Measurements from ENCODE around the gene TPRG1.

The TPRG1 gene

GRCh38 chr3:189305412-189305811, 133.6 kb downstream of the TPRG1 start:
- no peak overlapping the region for H3K4me2 ChIP-seq (ENCODE audit: low read depth, low read length, poor library complexity, severe bottlenecking)
- no peak for TF ChIP-seq EZH2phosphoT487 (conservative IDR thresholded peaks at IDR 0.05; ENCODE audit: low read length)
- no peak for TF ChIP-seq CTCF (IDR thresholded peaks at IDR 0.05; ENCODE audit: insufficient read depth, low read length, poor library complexity, severe bottlenecking)
- no peak overlapping the region for H3K27ac ChIP-seq (ENCODE audit: low read depth, low read length)
- H3K9me3 ChIP-seq (ENCODE audit: insufficient read depth, low read length), result no peaks in the 10 kb centered on the region
- H3K27me3 ChIP-seq (ENCODE audit: low read length), result no peaks in the 10 kb centered on the region
- H2AFZ ChIP-seq (ENCODE audit: low read depth, low read length, severe bottlenecking), result no peak overlapping the region
- no peaks in the 10 kb centered on the region for H3K9me2 ChIP-seq (replicated peaks; ENCODE audit: insufficient read depth, low read length)
- H3K36me3 ChIP-seq (ENCODE audit: low read length), result no peaks in the 10 kb centered on the region
- no peaks in the 10 kb centered on the region for H4K20me1 ChIP-seq (ENCODE audit: low read depth, low read length)
- H3F3A ChIP-seq (ENCODE audit: insufficient read depth), result no peaks in the 10 kb centered on the region
- H3K79me2 ChIP-seq (ENCODE audit: insufficient read depth, low read length), result no peaks in the 10 kb centered on the region
- H3K9ac ChIP-seq (ENCODE audit: low read length), result no peak overlapping the region
- no peak overlapping the region for H3K4me3 ChIP-seq (ENCODE audit: insufficient read depth, low read length, poor library complexity, severe bottlenecking)

- no peaks in the 10 kb centered on the region for H4K20me1 ChIP-seq (ENCODE audit: low read depth, low read length)
- H3K4me2 ChIP-seq (ENCODE audit: low read depth, low read length, poor library complexity, severe bottlenecking), result no peak overlapping the region
- no peak for TF ChIP-seq CTCF (IDR thresholded peaks at IDR 0.05; ENCODE audit: insufficient read depth, low read length, poor library complexity, severe bottlenecking)
- no peak for TF ChIP-seq EZH2phosphoT487 (conservative IDR thresholded peaks at IDR 0.05; ENCODE audit: low read length)
- no peak overlapping the region for H2AFZ ChIP-seq (ENCODE audit: low read depth, low read length, severe bottlenecking)
- H3K36me3 ChIP-seq (ENCODE audit: low read length), result no peaks in the 10 kb centered on the region
- H3K4me3 ChIP-seq (ENCODE audit: insufficient read depth, low read length, poor library complexity, severe bottlenecking), result no peak overlapping the region
- no peak overlapping the region for H3K9ac ChIP-seq (ENCODE audit: low read length)
- no peaks in the 10 kb centered on the region for H3K9me3 ChIP-seq (ENCODE audit: insufficient read depth, low read length)
- H3F3A ChIP-seq (ENCODE audit: insufficient read depth), result no peaks in the 10 kb centered on the region
- no peaks in the 10 kb centered on the region for H3K79me2 ChIP-seq (ENCODE audit: insufficient read depth, low read length)
- no peaks in the 10 kb centered on the region for H3K27me3 ChIP-seq (ENCODE audit: low read length)
- no peaks in the 10 kb centered on the region for H3K9me2 ChIP-seq (replicated peaks; ENCODE audit: insufficient read depth, low read length)
- no peak overlapping the region for H3K27ac ChIP-seq (ENCODE audit: low read depth, low read length)
Observed at GRCh38 chr3:189307963-189308362, 136.2 kb downstream of the TPRG1 start.

- no peak overlapping the region for H3K4me2 ChIP-seq (ENCODE audit: low read depth, low read length, poor library complexity, severe bottlenecking)
- no peak for TF ChIP-seq EZH2phosphoT487 (conservative IDR thresholded peaks at IDR 0.05; ENCODE audit: low read length)
- no peak for TF ChIP-seq CTCF (IDR thresholded peaks at IDR 0.05; ENCODE audit: insufficient read depth, low read length, poor library complexity, severe bottlenecking)
- no peak overlapping the region for H3K27ac ChIP-seq (ENCODE audit: low read depth, low read length)
- H2AFZ ChIP-seq (ENCODE audit: low read depth, low read length, severe bottlenecking), result no peak overlapping the region
- H3F3A ChIP-seq (ENCODE audit: insufficient read depth), result no peaks in the 10 kb centered on the region
- no peak overlapping the region for H3K9ac ChIP-seq (ENCODE audit: low read length)
- H3K9me2 ChIP-seq (replicated peaks; ENCODE audit: insufficient read depth, low read length), result no peaks in the 10 kb centered on the region
- no peaks in the 10 kb centered on the region for H3K9me3 ChIP-seq (ENCODE audit: insufficient read depth, low read length)
- H3K4me3 ChIP-seq (ENCODE audit: insufficient read depth, low read length, poor library complexity, severe bottlenecking), result no peak overlapping the region
- no peaks in the 10 kb centered on the region for H3K79me2 ChIP-seq (ENCODE audit: insufficient read depth, low read length)
- no peaks in the 10 kb centered on the region for H3K27me3 ChIP-seq (ENCODE audit: low read length)
- H3K36me3 ChIP-seq (ENCODE audit: low read length), result no peaks in the 10 kb centered on the region
- H4K20me1 ChIP-seq (ENCODE audit: low read depth, low read length), result no peaks in the 10 kb centered on the region
Observed at GRCh38 chr3:189308608-189309007, 136.8 kb downstream of the TPRG1 start.

Data from SU-DHL-6 (cell line).